Endothelial cell of umbilical vein (primary cell): ENCODE results near the gene TCIRG1. TPM values are rescaled to one million over a fixed set of nuclear protein-coding genes. Genes with fewer than 3 reads are reported as not detected.

ENCODE experiments used
- BruUV-seq: library from RNA; stranded (reverse); fragments of 400-500 nt; replicated peaks from 2 replicates; lab custom pipeline; 2021; lab: Mats Ljungman, UMichigan
- CTCF ChIA-PET: fragments of 300-600, 350-600 bp; sonication (Branson Sonifier 250); formaldehyde crosslinking; loops from one replicate; lab custom pipeline; 2021; ENCODE audit warnings: antibody characterized with exemption, inconsistent platforms; lab: Charles Lee
- POLR2A ChIA-PET: fragments of 300-600, 350-600 bp; sonication (Branson Sonifier 250); formaldehyde crosslinking; loops from one replicate; lab custom pipeline; 2021; ENCODE audit warnings: antibody characterized with exemption, inconsistent platforms; lab: Charles Lee
- DNase-seq: peaks from one replicate; pipeline ENCODE4 v3.0.0-alpha.2; 2011; ENCODE audit warnings: low read depth, low spot score
- FAIRE-seq: peaks from 2 replicates; lab custom pipeline; 2011; peaks lifted over from hg19 to GRCh38; lab: Jason Lieb, UNC
- H2AFZ ChIP-seq: 2 replicates; pipeline ENCODE4 v1.6.0; 2012; ENCODE audit warnings: low read depth, low read length, control low read depth, inconsistent platforms
- H3K27ac ChIP-seq: 2 replicates; pipeline ENCODE4 v1.5.1; 2011; ENCODE audit warnings: low read depth, mild to moderate bottlenecking, control low read depth, low read length, moderate library complexity; ENCODE audit not compliant: insufficient read depth
- H3K27me3 ChIP-seq, 2 experiments: 2 replicates each; pipeline versions ENCODE4 v1.6.0 to v1.6.1; 2011; ENCODE audit warnings: low read length in 2 of 2, mixed read lengths in 1 of 2; ENCODE audit not compliant: control insufficient read depth in 2 of 2, insufficient read depth in 2 of 2
- H3K36me3 ChIP-seq, 2 experiments: 2 replicates in 1 of 2; 3 replicates in 1 of 2; pipeline ENCODE4 v1.5.1; 2011; ENCODE audit warnings: low read length in 2 of 2, mild to moderate bottlenecking in 1 of 2, moderate library complexity in 1 of 2; ENCODE audit not compliant: control insufficient read depth in 2 of 2, insufficient read depth in 2 of 2; ENCODE audit errors: extremely low read depth in 1 of 2
- H3K4me1 ChIP-seq: 3 replicates; pipeline ENCODE4 v1.5.1; 2011; ENCODE audit warnings: mild to moderate bottlenecking, low read length; ENCODE audit not compliant: control insufficient read depth, insufficient read depth; ENCODE audit errors: extremely low read depth
- H3K4me2 ChIP-seq: 2 replicates; pipeline ENCODE4 v1.6.1; 2011; ENCODE audit warnings: low read length, control low read depth, mixed read lengths; ENCODE audit not compliant: insufficient read depth
- H3K4me3 ChIP-seq, 3 experiments: fragments of 200-600 bp in 1 of 3; sonication (generic), shearing (Covaris generic) in 1 of 3; replicated peaks in 1 of 3; 2 replicates each; pipeline ENCODE4 v1.5.1; 2011 to 2016; ENCODE audit warnings: control low read depth in 3 of 3, low read length in 3 of 3, mild to moderate bottlenecking in 2 of 3, inconsistent platforms in 1 of 3, low read depth in 1 of 3, moderate library complexity in 1 of 3; ENCODE audit not compliant: insufficient read depth in 1 of 3
- H3K79me2 ChIP-seq: 2 replicates; pipeline ENCODE4 v1.6.0; 2012; ENCODE audit warnings: low read length, inconsistent platforms; ENCODE audit not compliant: control insufficient read depth, insufficient read depth
- H3K9ac ChIP-seq: replicated peaks from 2 replicates; pipeline ENCODE3; 2011; ENCODE audit warnings: low read length, control low read depth; ENCODE audit not compliant: insufficient read depth; ENCODE audit errors: extremely low read depth
- H3K9me1 ChIP-seq: replicated peaks from 3 replicates; pipeline ENCODE4 v1.6.0; 2011; ENCODE audit warnings: mild to moderate bottlenecking, low read length; ENCODE audit not compliant: control insufficient read depth, insufficient read depth; ENCODE audit errors: extremely low read depth
- H3K9me3 ChIP-seq: replicated peaks from 2 replicates; pipeline ENCODE4 v1.5.1; 2012; ENCODE audit warnings: low read length, inconsistent platforms; ENCODE audit not compliant: control insufficient read depth, insufficient read depth
- H4K20me1 ChIP-seq: replicated peaks from 2 replicates; pipeline ENCODE3; 2011; ENCODE audit warnings: mild to moderate bottlenecking, low read length; ENCODE audit not compliant: control insufficient read depth, insufficient read depth; ENCODE audit errors: extremely low read depth
- EZH2 ChIP-seq: IDR thresholded peaks from 2 replicates; pipeline ENCODE4 v1.6.1; 2012; ENCODE audit warnings: borderline replicate concordance, low read depth, mild to moderate bottlenecking, moderate library complexity, low read length, inconsistent platforms; ENCODE audit not compliant: severe bottlenecking
- FOS ChIP-seq: IDR thresholded peaks from 2 replicates; pipeline ENCODE4 v1.6.1; 2011; ENCODE audit warnings: mild to moderate bottlenecking, low read length, moderate library complexity, borderline replicate concordance; ENCODE audit not compliant: insufficient read depth
- GATA2 ChIP-seq: IDR thresholded peaks from 2 replicates; pipeline ENCODE4 v1.7.0; 2011; ENCODE audit warnings: low read depth, mild to moderate bottlenecking, moderate library complexity, mixed read lengths, low read length; ENCODE audit not compliant: insufficient read length, insufficient read depth
- JUN ChIP-seq: IDR thresholded peaks from 2 replicates; pipeline ENCODE4 v1.6.1; 2011; ENCODE audit warnings: borderline replicate concordance, low read depth; ENCODE audit not compliant: insufficient read length, insufficient read depth
- MYC ChIP-seq: IDR thresholded peaks from one replicate; pipeline ENCODE4 v1.6.1; 2011; ENCODE audit warnings: mild to moderate bottlenecking, low read depth, low read length
- POLR2A ChIP-seq: IDR thresholded peaks from 2 replicates; pipeline ENCODE4 v1.6.1; 2012; ENCODE audit warnings: low read depth, mild to moderate bottlenecking, control low read depth, low read length
- POLR2AphosphoS5 ChIP-seq: IDR thresholded peaks from 2 replicates; pipeline ENCODE4 v1.6.1; 2012; ENCODE audit warnings: low read depth, mild to moderate bottlenecking, control low read depth, low read length, moderate library complexity; ENCODE audit not compliant: insufficient read depth
- dilution Hi-C: fragments of 300-500 bp; cut with MboI; formaldehyde crosslinking; loops from one replicate; pipeline ENCODE4 v1.15.0; 2019; ENCODE audit warnings: low sequenced_read_pairs; ENCODE audit not compliant: extremely low pct_ligation_motif_present
- intact Hi-C: fragments of 100-400 bp; cut with micrococcal nuclease; formaldehyde crosslinking; loops from one replicate; pipeline ENCODE4 v1.10.0; 2022
- polyA plus RNA-seq, 4 experiments: library from polyadenylated mRNA; depleted of rRNA in 3 of 4; stranded (reverse) in 3 of 4; unstranded in 1 of 4; fragments of >200 nt; gene quantifications; 2 replicates each; pipeline versions ENCODE4 v1.2.1 to v1.2.3, GENCODE V29; 2011 to 2012; ENCODE audit warnings: missing spikeins in 1 of 4
- total RNA-seq: library from RNA; stranded (reverse); gene quantifications from 2 replicates; pipeline ENCODE4 v1.2.3, GENCODE V29; 2021
- TF ChIP-seq, protein P1 (sequence below), 2 donors: IDR thresholded peaks; 1 replicate in 1 of 2; 2 replicates in 1 of 2; pipeline ENCODE4 v1.5.1; 2011; ENCODE audit warnings: low read length in 2 of 2, mild to moderate bottlenecking in 2 of 2, moderate library complexity in 2 of 2, control low read depth in 1 of 2, inconsistent platforms in 1 of 2, low read depth in 1 of 2; ENCODE audit not compliant: insufficient read depth in 1 of 2; ENCODE audit errors: extremely low read depth in 1 of 2
- TF ChIP-seq, protein P2 (sequence below): IDR thresholded peaks from 2 replicates; pipeline ENCODE4 v1.6.1; 2011; ENCODE audit not compliant: insufficient read depth, insufficient read length

Gene TCIRG1
- total and polyA plus RNA-seq, 2 donors (not counting 3 experiments of a cell fraction or from before 2014, with no cell fraction given), result 134 to 183 TPM

DNA sequence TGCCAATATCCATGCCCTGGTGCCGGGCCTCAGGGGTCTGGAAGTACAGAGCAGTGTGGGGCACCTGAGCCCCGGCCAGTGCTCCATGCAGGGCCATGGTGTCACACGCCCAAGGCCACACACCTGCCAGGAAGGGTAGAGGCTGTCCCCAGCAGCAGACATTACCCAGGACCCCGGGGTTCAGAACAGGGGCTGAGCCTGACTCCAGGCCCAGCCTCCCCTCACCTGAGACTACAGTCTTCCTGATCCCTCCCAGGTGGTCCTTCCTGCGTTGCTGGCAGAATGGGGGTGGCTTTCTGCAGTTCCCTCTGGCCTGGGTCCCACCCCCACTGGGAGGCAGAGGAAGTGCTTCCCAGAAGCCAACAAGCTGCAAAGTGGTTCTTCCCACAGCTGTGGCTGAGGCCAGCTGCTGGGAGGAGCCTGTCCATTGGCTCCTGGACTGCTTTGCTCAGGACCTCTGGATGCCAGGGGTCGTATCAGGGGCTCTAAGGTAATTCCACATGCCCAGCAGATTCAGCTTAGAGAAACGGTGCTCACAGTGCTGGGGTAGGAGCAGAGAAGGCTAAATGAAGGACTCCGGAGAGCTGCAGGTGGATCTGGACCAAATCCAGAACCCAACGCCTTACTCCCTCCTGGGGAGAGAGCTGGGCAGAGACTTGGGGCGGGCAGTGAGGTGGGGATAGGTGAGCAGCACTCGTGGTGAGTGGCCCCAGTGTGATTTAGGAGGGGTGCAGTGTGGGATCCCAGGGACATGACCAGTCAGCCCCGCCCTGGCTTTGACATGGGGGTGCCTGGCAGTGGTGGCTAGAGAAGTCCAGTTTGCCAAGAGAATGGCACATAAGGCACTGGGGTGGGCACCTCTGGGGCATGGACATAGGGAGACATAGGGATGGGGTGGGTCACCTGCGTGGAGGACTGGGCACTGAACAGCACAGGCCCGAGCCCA, 12.6 kb downstream of the TCIRG1 start:
- FAIRE-seq, result no peak
- H3K4me1 ChIP-seq, result no peaks in the 10 kb centered on the region
- H4K20me1 ChIP-seq, result no peaks in the 10 kb centered on the region
- H3K4me2 ChIP-seq, result no peak overlapping the region
- DNase-seq, result no peak
- H3K9ac ChIP-seq, result no peak overlapping the region
- no TSS peak for BruUV-seq
- no peak overlapping the region for H3K4me3 ChIP-seq
- CTCF ChIA-PET, result interaction anchor here (0.5 to 0.8 kb wide), 3 partner anchors 12 to 131 kb away, joined by 3 to 4 read pairs (median 3); no protein-coding TSS in a partner anchor
- H3K9me3 ChIP-seq, result no peaks in the 10 kb centered on the region
- no peak overlapping the region for H2AFZ ChIP-seq
- H3K36me3 ChIP-seq, result peaks cover 4 to 41% of the 10 kb centered on the region in 2 experiments
- H3K27ac ChIP-seq, result no peak overlapping the region
- intact Hi-C loops (no loop called here), dilution Hi-C loops (no loop called here)
- TF ChIP-seq EZH2 (no peak), POLR2AphosphoS5 (no peak), GATA2 (no peak), JUN (no peak), POLR2A (no peak), FOS (no peak), MYC (no peak)
- TF ChIP-seq, protein P1, sequence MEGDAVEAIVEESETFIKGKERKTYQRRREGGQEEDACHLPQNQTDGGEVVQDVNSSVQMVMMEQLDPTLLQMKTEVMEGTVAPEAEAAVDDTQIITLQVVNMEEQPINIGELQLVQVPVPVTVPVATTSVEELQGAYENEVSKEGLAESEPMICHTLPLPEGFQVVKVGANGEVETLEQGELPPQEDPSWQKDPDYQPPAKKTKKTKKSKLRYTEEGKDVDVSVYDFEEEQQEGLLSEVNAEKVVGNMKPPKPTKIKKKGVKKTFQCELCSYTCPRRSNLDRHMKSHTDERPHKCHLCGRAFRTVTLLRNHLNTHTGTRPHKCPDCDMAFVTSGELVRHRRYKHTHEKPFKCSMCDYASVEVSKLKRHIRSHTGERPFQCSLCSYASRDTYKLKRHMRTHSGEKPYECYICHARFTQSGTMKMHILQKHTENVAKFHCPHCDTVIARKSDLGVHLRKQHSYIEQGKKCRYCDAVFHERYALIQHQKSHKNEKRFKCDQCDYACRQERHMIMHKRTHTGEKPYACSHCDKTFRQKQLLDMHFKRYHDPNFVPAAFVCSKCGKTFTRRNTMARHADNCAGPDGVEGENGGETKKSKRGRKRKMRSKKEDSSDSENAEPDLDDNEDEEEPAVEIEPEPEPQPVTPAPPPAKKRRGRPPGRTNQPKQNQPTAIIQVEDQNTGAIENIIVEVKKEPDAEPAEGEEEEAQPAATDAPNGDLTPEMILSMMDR (IDR thresholded peaks at IDR 0.05; ENCODE audit: extremely low read depth in 1 of 2, insufficient read depth in 1 of 2, low read depth in 1 of 2, low read length in 2 of 2), result no peak
- TF ChIP-seq, protein P2, sequence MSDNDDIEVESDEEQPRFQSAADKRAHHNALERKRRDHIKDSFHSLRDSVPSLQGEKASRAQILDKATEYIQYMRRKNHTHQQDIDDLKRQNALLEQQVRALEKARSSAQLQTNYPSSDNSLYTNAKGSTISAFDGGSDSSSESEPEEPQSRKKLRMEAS, result no peak
- POLR2A ChIA-PET, result no interaction called here
- no peaks in the 10 kb centered on the region for H3K79me2 ChIP-seq
- no peaks in the 10 kb centered on the region for H3K9me1 ChIP-seq
- H3K27me3 ChIP-seq, result no peaks in the 10 kb centered on the region
